Tibial nerve (tissue), 4 donors: Measurements from ENCODE around the gene YY1. TPM values are rescaled to one million over a fixed set of nuclear protein-coding genes. Genes with fewer than 3 reads are reported as not detected.

Experiments used
- DNase-seq, 2 donors: peaks; one replicate each; pipeline ENCODE4 v3.0.0-alpha.2; 2019; ENCODE audit warnings: low spot score in 2 of 2
- H3K27ac ChIP-seq, 4 donors: fragments of 200-600 bp; sonication (generic) in 3 of 4; one replicate each; pipeline ENCODE4 v1.5.1; 2017 to 2019; ENCODE audit warnings: mild to moderate bottlenecking in 1 of 4
- H3K27me3 ChIP-seq, 2 donors: fragments of 200-600 bp; sonication (generic) in 1 of 2; one replicate each; pipeline versions ENCODE4 v1.5.1 to v1.6.0; 2017 to 2019
- H3K36me3 ChIP-seq, 3 donors: fragments of 200-600 bp; sonication (generic); one replicate each; pipeline ENCODE4 v1.5.1; 2018 to 2019
- H3K4me1 ChIP-seq, 4 donors: fragments of 200-600 bp; sonication (generic) in 3 of 4; one replicate each; pipeline ENCODE4 v1.5.1; 2017 to 2019
- H3K4me3 ChIP-seq, 4 donors: fragments of 200-600 bp; sonication (generic) in 3 of 4; one replicate each; pipeline ENCODE4 v1.5.1; 2017 to 2019; ENCODE audit warnings: mild to moderate bottlenecking in 1 of 4, moderate library complexity in 1 of 4
- H3K9me3 ChIP-seq, 4 donors: fragments of 200-600 bp; sonication (generic) in 3 of 4; one replicate each; pipeline ENCODE4 v1.5.1; 2017 to 2019
- EP300 ChIP-seq, 2 donors: sonication (generic); formaldehyde crosslinking; IDR thresholded peaks; one replicate each; pipeline ENCODE4 v1.6.1; 2017; ENCODE audit warnings: antibody characterized with exemption in 2 of 2, mild to moderate bottlenecking in 1 of 2
- POLR2A ChIP-seq, 2 donors: fragments of 450-650 bp; IDR thresholded peaks; one replicate each; pipeline ENCODE4 v1.6.1; 2017; ENCODE audit warnings: antibody characterized with exemption in 2 of 2, mild to moderate bottlenecking in 2 of 2, moderate library complexity in 2 of 2
- WGBS, 2 donors: methylation state at CpG; one replicate each; pipeline ENCODE4 v1.1.5; 2018; 5-methylcytosine and 5-hydroxymethylcytosine counted together
- total RNA-seq, 4 donors: library from RNA; depleted of rRNA; stranded (reverse); fragments of >200 nt; gene quantifications; one replicate each; pipeline ENCODE4 v1.1.0, GENCODE V29; 2016
- TF ChIP-seq, protein P1 (sequence below), 5 experiments: fragments of 200-600 bp in 3 of 5; fragments of 450-650 bp in 2 of 5; sonication (generic) in 3 of 5; IDR thresholded peaks; one replicate each; pipeline ENCODE4 v1.5.1; 2016 to 2019; ENCODE audit warnings: antibody characterized with exemption in 5 of 5, mild to moderate bottlenecking in 3 of 5, moderate library complexity in 2 of 5

Gene YY1
- total RNA-seq, 4 donors from 2014 or later = 55.9 to 60.3 (median 58.7) TPM

DNA sequence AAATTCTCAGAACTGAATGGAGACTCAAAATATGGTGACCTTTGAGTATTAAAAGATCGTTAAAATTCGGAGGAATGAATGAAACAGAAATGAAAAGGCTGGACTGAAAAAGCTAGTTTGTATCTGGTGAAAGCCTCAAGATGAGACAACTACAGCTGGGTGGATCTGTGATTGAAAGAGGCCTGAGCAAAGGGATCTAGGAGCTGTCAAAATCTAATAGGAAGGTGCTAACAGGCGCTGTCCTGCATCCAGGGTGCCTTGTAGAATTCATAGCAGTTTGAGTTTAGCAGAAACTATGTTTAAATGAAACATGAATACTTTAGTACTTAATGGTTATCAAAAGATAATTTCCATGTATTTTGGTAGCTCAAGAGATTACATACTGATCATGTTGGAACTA is 2.3 kb downstream of the YY1 start:
- no peaks in the 10 kb centered on the region for H3K36me3 ChIP-seq
- H3K4me1 ChIP-seq = peaks cover 0 to 67% (median 41%) of the 10 kb centered on the region in 4 donors
- no peaks in the 10 kb centered on the region for H3K27me3 ChIP-seq
- H3K27ac ChIP-seq = peak overlapping the region; percentile 95 to 100 (median 96)
- peak overlapping the region in 3 of 4 donors; percentile 69 to 100 (median 86) for H3K4me3 ChIP-seq
- DNase-seq = no peak
- no peak for TF ChIP-seq POLR2A (IDR thresholded peaks at IDR 0.05)
- TF ChIP-seq, protein P1, sequence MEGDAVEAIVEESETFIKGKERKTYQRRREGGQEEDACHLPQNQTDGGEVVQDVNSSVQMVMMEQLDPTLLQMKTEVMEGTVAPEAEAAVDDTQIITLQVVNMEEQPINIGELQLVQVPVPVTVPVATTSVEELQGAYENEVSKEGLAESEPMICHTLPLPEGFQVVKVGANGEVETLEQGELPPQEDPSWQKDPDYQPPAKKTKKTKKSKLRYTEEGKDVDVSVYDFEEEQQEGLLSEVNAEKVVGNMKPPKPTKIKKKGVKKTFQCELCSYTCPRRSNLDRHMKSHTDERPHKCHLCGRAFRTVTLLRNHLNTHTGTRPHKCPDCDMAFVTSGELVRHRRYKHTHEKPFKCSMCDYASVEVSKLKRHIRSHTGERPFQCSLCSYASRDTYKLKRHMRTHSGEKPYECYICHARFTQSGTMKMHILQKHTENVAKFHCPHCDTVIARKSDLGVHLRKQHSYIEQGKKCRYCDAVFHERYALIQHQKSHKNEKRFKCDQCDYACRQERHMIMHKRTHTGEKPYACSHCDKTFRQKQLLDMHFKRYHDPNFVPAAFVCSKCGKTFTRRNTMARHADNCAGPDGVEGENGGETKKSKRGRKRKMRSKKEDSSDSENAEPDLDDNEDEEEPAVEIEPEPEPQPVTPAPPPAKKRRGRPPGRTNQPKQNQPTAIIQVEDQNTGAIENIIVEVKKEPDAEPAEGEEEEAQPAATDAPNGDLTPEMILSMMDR (IDR thresholded peaks at IDR 0.05) = no peak
- no peak for TF ChIP-seq EP300 (IDR thresholded peaks at IDR 0.05)
- H3K9me3 ChIP-seq = no peaks in the 10 kb centered on the region
- WGBS, 2 donors = 30 to 35% methylated on average over 3 of the region's 3 CpGs

DNA sequence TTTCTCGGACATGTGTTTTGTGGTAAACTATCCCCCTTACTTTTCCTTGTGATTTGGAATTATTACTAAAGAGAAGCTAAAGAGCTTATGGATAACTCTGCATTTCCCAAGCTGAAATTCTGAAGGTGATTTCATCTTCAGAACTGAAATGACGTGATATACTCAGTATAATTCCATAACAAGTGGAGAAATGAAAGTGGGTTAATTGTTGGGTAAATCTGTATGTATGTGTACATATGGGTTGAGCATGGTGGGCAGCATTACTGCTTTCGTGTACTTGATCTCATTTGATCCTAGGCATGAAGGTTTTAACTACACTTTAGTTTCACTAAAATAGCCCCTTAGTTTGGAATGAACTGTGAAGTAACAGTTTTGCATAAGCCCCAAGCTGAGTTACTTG is 4.1 kb downstream of the YY1 start:
- Histone ChIP-seq H3K4me3 (no peak overlapping the region), H3K27ac (no peak overlapping the region), H3K27me3 (no peaks in the 10 kb centered on the region), H3K36me3 (no peaks in the 10 kb centered on the region), H3K9me3 (no peaks in the 10 kb centered on the region), H3K4me1 (peaks cover 0 to 68% (median 37%) of the 10 kb centered on the region in 4 donors)
- DNase-seq = no peak
- TF ChIP-seq, protein P1 (IDR thresholded peaks at IDR 0.05) = no peak
- TF ChIP-seq POLR2A (IDR thresholded peaks at IDR 0.05) (no peak), EP300 (IDR thresholded peaks at IDR 0.05) (no peak)
- 87 to 89% methylated on average over 3 of the region's 3 CpGs for WGBS, 2 donors

DNA sequence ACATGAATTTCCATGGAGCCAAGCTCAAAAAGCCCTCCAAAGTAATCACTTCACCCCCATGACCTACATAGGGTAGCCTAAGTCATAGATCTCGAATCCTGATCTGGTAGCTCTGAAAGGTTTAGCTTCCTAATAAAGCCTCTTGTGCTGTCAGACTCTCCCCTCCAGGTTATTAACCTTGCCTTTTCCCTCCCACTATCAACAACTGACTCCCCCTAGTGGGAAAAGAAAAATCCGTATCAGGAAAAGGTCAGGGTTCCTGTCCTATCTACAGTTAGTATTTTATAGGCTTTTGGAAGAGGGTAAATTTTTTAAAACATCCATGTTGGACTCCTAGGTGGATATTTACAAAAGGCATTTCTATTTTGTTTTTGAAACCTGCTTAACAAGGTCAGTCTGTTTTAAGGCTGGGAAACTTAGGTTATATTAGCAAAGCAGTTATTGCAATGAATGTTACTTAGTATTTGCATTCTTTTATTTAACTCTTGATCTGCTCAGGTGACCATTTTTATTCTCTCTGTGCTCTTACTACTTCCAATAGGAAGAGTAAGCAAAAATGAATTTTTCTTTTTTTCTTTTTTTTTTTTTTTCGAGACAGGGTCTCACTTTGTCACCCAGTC is 8.0 kb downstream of the YY1 start:
- no peaks in the 10 kb centered on the region for H3K9me3 ChIP-seq
- H3K4me1 ChIP-seq = peaks cover 0 to 89% (median 32%) of the 10 kb centered on the region in 4 donors
- TF ChIP-seq, protein P1 (IDR thresholded peaks at IDR 0.05) = peak; percentile 33 to 60 (median 50)
- TF ChIP-seq EP300 (IDR thresholded peaks at IDR 0.05) (no peak), POLR2A (IDR thresholded peaks at IDR 0.05) (no peak)
- H3K36me3 ChIP-seq = no peaks in the 10 kb centered on the region
- H3K4me3 ChIP-seq = no peak overlapping the region
- DNase-seq = no peak
- no peak overlapping the region for H3K27ac ChIP-seq
- 27 to 30% methylated on average over 3 of the region's 3 CpGs for WGBS, 2 donors
- H3K27me3 ChIP-seq = no peaks in the 10 kb centered on the region

DNA sequence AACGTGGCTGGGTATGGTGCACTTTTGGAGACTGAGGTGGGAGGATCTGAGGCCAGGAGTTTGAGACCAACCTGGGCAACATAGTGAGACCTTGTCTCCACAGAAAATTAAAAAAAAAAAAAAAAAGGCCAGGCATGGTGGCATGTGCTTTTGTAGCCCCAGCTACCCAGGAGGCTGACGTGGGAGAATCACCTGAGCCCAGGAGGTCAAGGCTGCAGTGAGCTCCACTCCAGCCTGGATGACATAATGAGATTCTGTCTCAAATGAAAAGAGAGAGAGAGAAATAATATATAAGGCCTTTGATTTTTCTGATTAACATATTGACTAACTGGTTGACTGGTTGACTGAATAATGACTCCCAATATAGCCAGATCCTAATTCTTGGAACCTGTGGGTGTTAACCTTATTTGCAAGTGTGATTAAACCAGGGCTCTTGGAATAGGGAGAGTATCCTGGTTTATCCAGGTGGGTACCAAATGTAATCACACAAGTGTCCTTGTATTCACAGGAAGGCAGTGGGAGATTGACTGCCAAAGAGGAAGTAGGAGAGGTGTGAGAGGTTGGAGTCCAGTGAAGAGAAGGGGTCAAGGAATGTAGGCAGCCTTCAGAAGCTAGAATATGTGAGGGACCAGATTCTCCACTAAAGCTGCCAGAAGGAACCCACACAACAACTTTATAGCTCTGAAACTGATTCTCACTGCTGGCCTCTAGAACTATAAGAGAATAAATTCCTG is 12.0 kb downstream of the YY1 start:
- TF ChIP-seq EP300 (IDR thresholded peaks at IDR 0.05) (no peak), POLR2A (IDR thresholded peaks at IDR 0.05) (no peak)
- TF ChIP-seq, protein P1 (IDR thresholded peaks at IDR 0.05) = no peak
- WGBS, 2 donors = 79 to 83% methylated on average over 2 of the region's 2 CpGs
- H3K4me3 ChIP-seq = no peak overlapping the region
- no peak overlapping the region for H3K27ac ChIP-seq
- no peak for DNase-seq
- no peaks in the 10 kb centered on the region for H3K36me3 ChIP-seq
- H3K9me3 ChIP-seq = no peaks in the 10 kb centered on the region
- no peaks in the 10 kb centered on the region for H3K27me3 ChIP-seq
- peaks cover 0 to 89% (median 23%) of the 10 kb centered on the region in 4 donors for H3K4me1 ChIP-seq

DNA sequence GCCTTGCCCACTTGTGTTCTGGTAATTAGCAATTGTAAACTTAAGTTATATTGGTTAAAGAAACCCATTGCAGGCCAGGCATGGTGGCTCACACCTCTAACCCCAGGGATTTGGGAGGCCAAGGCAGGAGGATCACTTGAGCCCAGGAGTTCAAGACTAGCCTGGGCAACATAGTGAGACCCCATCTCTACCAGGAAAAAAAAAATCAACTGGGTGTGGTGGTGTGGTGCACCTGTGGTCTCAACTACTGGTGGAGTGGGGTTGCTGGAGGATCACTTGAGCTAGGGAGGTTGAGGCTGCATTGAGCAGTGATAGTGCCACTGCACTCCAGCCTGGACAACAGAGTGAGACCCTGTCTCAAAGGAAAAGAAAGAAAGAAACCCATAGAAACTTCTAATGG is 13.7 kb downstream of the YY1 start:
- Histone ChIP-seq H3K27ac (no peak overlapping the region), H3K9me3 (no peaks in the 10 kb centered on the region), H3K4me1 (peaks cover 0 to 85% (median 16%) of the 10 kb centered on the region in 4 donors), H3K36me3 (no peaks in the 10 kb centered on the region), H3K4me3 (no peak overlapping the region), H3K27me3 (no peaks in the 10 kb centered on the region)
- TF ChIP-seq, protein P1 (IDR thresholded peaks at IDR 0.05) = no peak
- TF ChIP-seq EP300 (IDR thresholded peaks at IDR 0.05) = no peak
- no peak for TF ChIP-seq POLR2A (IDR thresholded peaks at IDR 0.05)
- no peak for DNase-seq
